Activated B cell treated with CpG ODN at 0.5 μM for 24 hours (primary cell): ENCODE data around the gene RAPGEF6. TPM values are rescaled to one million over a fixed set of nuclear protein-coding genes. Genes with fewer than 3 reads are reported as not detected.

Source experiments
- ATAC-seq: fragments of 200-7000 bp; cut with Tn5 transposase; one replicate; pipeline ENCODE4 v1.10.0; 2021; ENCODE audit warnings: low read depth, mild to moderate bottlenecking, moderate library complexity
- CTCF ChIA-PET: fragments of 350-600 bp; sonication (Branson Sonifier 250); formaldehyde crosslinking; loops from one replicate; lab custom pipeline; 2021; ENCODE audit warnings: antibody characterized with exemption; lab: Charles Lee
- POLR2A ChIA-PET: fragments of 350-600 bp; sonication (Branson Sonifier 250); formaldehyde crosslinking; loops from one replicate; lab custom pipeline; 2021; ENCODE audit warnings: antibody characterized with exemption; lab: Charles Lee
- DNase-seq: peaks from one replicate; pipeline ENCODE4 v3.0.0; 2022
- H3K27ac Mint-ChIP-seq: one replicate; pipeline ENCODE4 v1.8.0; 2020; ENCODE audit warnings: mixed read lengths
- H3K27me3 Mint-ChIP-seq: one replicate; pipeline ENCODE4 v1.8.0; 2021; ENCODE audit warnings: mixed read lengths
- H3K36me3 Mint-ChIP-seq: one replicate; pipeline ENCODE4 v1.8.0; 2021; ENCODE audit warnings: low read depth, mixed read lengths
- H3K4me1 Mint-ChIP-seq: one replicate; pipeline ENCODE4 v1.8.0; 2021; ENCODE audit warnings: mixed read lengths
- H3K4me3 Mint-ChIP-seq: one replicate; pipeline ENCODE4 v1.8.0; 2020; ENCODE audit warnings: mild to moderate bottlenecking, mixed read lengths
- H3K9me3 Mint-ChIP-seq: one replicate; pipeline ENCODE4 v1.8.0; 2020; ENCODE audit warnings: mixed read lengths
- CTCF ChIP-seq: fragments of 200-600 bp; IDR thresholded peaks from one replicate; pipeline ENCODE4 v1.8.0; 2022; ENCODE audit warnings: antibody characterized with exemption, mild to moderate bottlenecking
- intact Hi-C: fragments of 100-400 bp; cut with micrococcal nuclease; formaldehyde crosslinking; loops from one replicate; pipeline ENCODE4 v1.15.1; 2024
- total RNA-seq: library from RNA; stranded (reverse); gene quantifications from 2 replicates; pipeline ENCODE4 v1.2.3, GENCODE V29; 2022

RAPGEF6 gene
- total RNA-seq, 1 donor from 2014 or later = 45.1 TPM

- CTCF ChIA-PET = no interaction called here
- no peaks in the 10 kb centered on the region for H3K27me3 Mint-ChIP-seq
- POLR2A ChIA-PET = no interaction called here
- no peak for ATAC-seq
- H3K4me1 Mint-ChIP-seq = no peaks in the 10 kb centered on the region
- DNase-seq = no peak
- intact Hi-C loops = no loop called here
- no peaks in the 10 kb centered on the region for H3K9me3 Mint-ChIP-seq
- TF ChIP-seq CTCF = no peak
- no peak overlapping the region for H3K27ac Mint-ChIP-seq
- H3K4me3 Mint-ChIP-seq = no peak overlapping the region
- H3K36me3 Mint-ChIP-seq = peaks cover 71% of the 10 kb centered on the region
Measured at GRCh38 chr5:131426011-131426410, 209.0 kb downstream of the RAPGEF6 start.

- peaks cover 56% of the 10 kb centered on the region for H3K36me3 Mint-ChIP-seq
- no peak for DNase-seq
- no peaks in the 10 kb centered on the region for H3K4me1 Mint-ChIP-seq
- H3K27ac Mint-ChIP-seq = no peak overlapping the region
- no peak overlapping the region for H3K4me3 Mint-ChIP-seq
- no peak for ATAC-seq
- ChIA-PET CTCF (interaction anchor here (0.6 to 1.7 kb wide), 5 partner anchors 9 to 640 kb away, joined by 3 to 12 read pairs (median 4); no protein-coding TSS in a partner anchor), POLR2A (no interaction called here)
- intact Hi-C loops = no loop called here
- H3K9me3 Mint-ChIP-seq = no peaks in the 10 kb centered on the region
- H3K27me3 Mint-ChIP-seq = no peaks in the 10 kb centered on the region
- TF ChIP-seq CTCF = no peak
Measured at GRCh38 chr5:131423056-131423455, 212.0 kb downstream of the RAPGEF6 start.

- ChIA-PET CTCF (interaction anchor here (0.8 to 1.6 kb wide), 2 partner anchors 38 to 47 kb away, joined by 3 to 5 read pairs; no protein-coding TSS in a partner anchor), POLR2A (interaction anchor here (0.6 to 0.7 kb wide), 2 partner anchors 7 to 1309 kb away, joined by 6 to 8 read pairs; no protein-coding TSS in a partner anchor)
- no peak overlapping the region for H3K4me3 Mint-ChIP-seq
- no peaks in the 10 kb centered on the region for H3K27me3 Mint-ChIP-seq
- ATAC-seq = no peak
- intact Hi-C loops = no loop called here
- peaks cover 23% of the 10 kb centered on the region for H3K4me1 Mint-ChIP-seq
- H3K27ac Mint-ChIP-seq = peak overlapping the region; percentile 50
- no peaks in the 10 kb centered on the region for H3K9me3 Mint-ChIP-seq
- TF ChIP-seq CTCF = no peak
- peaks cover 37% of the 10 kb centered on the region for H3K36me3 Mint-ChIP-seq
- no peak for DNase-seq
Measured at GRCh38 chr5:131419877-131420276, 215.2 kb downstream of the RAPGEF6 start.

- ATAC-seq (no peak), DNase-seq (no peak)
- intact Hi-C loops = no loop called here
- H3K4me3 Mint-ChIP-seq = no peak overlapping the region
- peaks cover 33% of the 10 kb centered on the region for H3K36me3 Mint-ChIP-seq
- H3K27ac Mint-ChIP-seq = no peak overlapping the region
- no peaks in the 10 kb centered on the region for H3K27me3 Mint-ChIP-seq
- TF ChIP-seq CTCF = no peak
- CTCF ChIA-PET = interaction anchor here (1.4 to 1.9 kb wide), 3 partner anchors 37 to 549 kb away, joined by 3 to 7 read pairs (median 5); no protein-coding TSS in a partner anchor
- POLR2A ChIA-PET = interaction anchor here (0.5 to 0.7 kb wide), 2 partner anchors 174 to 186 kb away, joined by 3 to 4 read pairs; no protein-coding TSS in a partner anchor
- peaks cover 32% of the 10 kb centered on the region for H3K4me1 Mint-ChIP-seq
- no peaks in the 10 kb centered on the region for H3K9me3 Mint-ChIP-seq
Measured at GRCh38 chr5:131418846-131419245, 216.2 kb downstream of the RAPGEF6 start.

GRCh38 chr5:131417240-131417869 lies 217.7 kb downstream of the RAPGEF6 start:
- H3K4me3 Mint-ChIP-seq = peak overlapping the region; percentile 56
- no peaks in the 10 kb centered on the region for H3K9me3 Mint-ChIP-seq
- POLR2A ChIA-PET = interaction anchor here (0.6 to 1.9 kb wide), 2 partner anchors 117 to 153 kb away, joined by 5 to 8 read pairs; partner anchors contain the start of gene CDC42SE2

More at GRCh38 chr5:131417240-131417869, 217.7 kb downstream of the RAPGEF6 start:
- peak; percentile 61 for ATAC-seq
- no peaks in the 10 kb centered on the region for H3K27me3 Mint-ChIP-seq
- TF ChIP-seq CTCF = peak; percentile 58
- H3K36me3 Mint-ChIP-seq = peaks cover 24% of the 10 kb centered on the region
- peaks cover 36% of the 10 kb centered on the region for H3K4me1 Mint-ChIP-seq
- peak; percentile 56 for DNase-seq
- intact Hi-C loops = loop anchor here (1.0 to 2.0 kb wide), 6 partner anchors 23 to 1308 kb away; no protein-coding TSS in a partner anchor
- CTCF ChIA-PET = interaction anchor here (0.7 to 2.0 kb wide), 2 partner anchors 35 to 1075 kb away, joined by 3 to 7 read pairs; no protein-coding TSS in a partner anchor
- peak overlapping the region; percentile 15 for H3K27ac Mint-ChIP-seq
